Activated T-helper 9 cell treated with anti-CD3 and anti-CD28 coated beads, Interleukin-2, amount 50 U/mL, for 16 hours (primary cell): ENCODE data around the gene RIOK2.
"Not testable (repeated sequence)": the region's sequence is repeated elsewhere in the genome, so short reads cannot be mapped to it uniquely, and the experiment has no call there.

Source experiments
- DNase-seq: peaks from one replicate; pipeline ENCODE4 v3.0.0-alpha.2; 2020; ENCODE audit warnings: low read depth

The RIOK2 gene

GRCh38 chr5:97167435-97167834 is 15.6 kb downstream of the RIOK2 start:
- DNase-seq, result no peak

- no peak for DNase-seq
These were observed 17.3 kb downstream of the RIOK2 start for GRCh38 chr5:97165726-97166125.

GRCh38 chr5:97164846-97165245 is 18.2 kb downstream of the RIOK2 start:
- no peak for DNase-seq

- DNase-seq, result no peak
These were observed 19.2 kb downstream of the RIOK2 start for GRCh38 chr5:97163790-97164285.

GRCh38 chr5:97163360-97163764 is 19.7 kb downstream of the RIOK2 start:
- DNase-seq, result no peak

GRCh38 chr5:97162045-97162444 is 21.0 kb downstream of the RIOK2 start:
- no peak for DNase-seq

GRCh38 chr5:97157689-97158088 is 25.4 kb downstream of the RIOK2 start:
- DNase-seq, result no peak

GRCh38 chr5:97151370-97151769 is 31.7 kb downstream of the RIOK2 start:
- DNase-seq, result no peak

- no peak for DNase-seq
These were observed 32.6 kb downstream of the RIOK2 start for GRCh38 chr5:97150401-97150800.

- no peak for DNase-seq
These were observed 33.3 kb downstream of the RIOK2 start for GRCh38 chr5:97149709-97150108.

- no peak for DNase-seq
These were observed 34.8 kb downstream of the RIOK2 start for GRCh38 chr5:97148288-97148687.

GRCh38 chr5:97143704-97144103 is 39.3 kb downstream of the RIOK2 start:
- no peak for DNase-seq

- no peak for DNase-seq
These were observed 40.4 kb downstream of the RIOK2 start, which contains the start of gene LIX1 for GRCh38 chr5:97142521-97143254. LIX1 (minus strand) TSS chr5:97142611; CDS start chr5:97142576, 35 bp downstream.

GRCh38 chr5:97141539-97141938 is 41.5 kb downstream of the RIOK2 start:
- DNase-seq, result no peak

- no peak for DNase-seq
These were observed 42.0 kb downstream of the RIOK2 start for GRCh38 chr5:97141031-97141430.

- DNase-seq, result not testable (repeated sequence)
These were observed 42.8 kb downstream of the RIOK2 start for GRCh38 chr5:97140250-97140649.

GRCh38 chr5:97136475-97136874 is 46.6 kb downstream of the RIOK2 start:
- DNase-seq, result no peak

GRCh38 chr5:97135868-97136267 is 47.2 kb downstream of the RIOK2 start:
- DNase-seq, result no peak

GRCh38 chr5:97134634-97135033 is 48.4 kb downstream of the RIOK2 start:
- no peak for DNase-seq

- DNase-seq, result no peak
These were observed 49.9 kb downstream of the RIOK2 start for GRCh38 chr5:97133101-97133500.

- DNase-seq, result no peak
These were observed 51.1 kb downstream of the RIOK2 start for GRCh38 chr5:97131921-97132320.

- DNase-seq, result no peak
These were observed 51.8 kb downstream of the RIOK2 start for GRCh38 chr5:97131139-97131710.

GRCh38 chr5:97127727-97128126 is 55.3 kb downstream of the RIOK2 start:
- no peak for DNase-seq
